Progenitor cell of endocrine pancreas (in vitro differentiated cells): ENCODE data around the gene HAPLN1. TPM values are rescaled to one million over a fixed set of nuclear protein-coding genes. Genes with fewer than 3 reads are reported as not detected.

Experiments
- DNase-seq: peaks from one replicate; pipeline ENCODE4 v3.0.0; 2021; ENCODE audit warnings: low spot score; ENCODE audit not compliant: unreplicated experiment
- H3K27ac Mint-ChIP-seq: 2 replicates; pipeline ENCODE4 v1.8.0; 2021; ENCODE audit warnings: mild to moderate bottlenecking, moderate library complexity, mixed read lengths
- H3K27me3 Mint-ChIP-seq: 2 replicates; pipeline ENCODE4 v1.8.0; 2021; ENCODE audit warnings: mixed read lengths
- H3K36me3 Mint-ChIP-seq: 2 replicates; pipeline ENCODE4 v1.8.0; 2022; ENCODE audit warnings: mixed read lengths; ENCODE audit not compliant: insufficient read depth
- H3K4me1 Mint-ChIP-seq: 2 replicates; pipeline ENCODE4 v1.8.0; 2021; ENCODE audit warnings: low read depth, mixed read lengths
- H3K4me3 Mint-ChIP-seq: 2 replicates; pipeline ENCODE4 v1.8.0; 2021; ENCODE audit warnings: low read depth, mild to moderate bottlenecking, moderate library complexity, mixed read lengths
- H3K9me3 Mint-ChIP-seq: 2 replicates; pipeline ENCODE4 v1.8.0; 2021; ENCODE audit warnings: low read depth, mixed read lengths
- CTCF ChIP-seq: fragments of 200-600 bp; sonication (generic); IDR thresholded peaks from one replicate; pipeline ENCODE4 v1.5.0; 2021; ENCODE audit warnings: antibody characterized with exemption, mild to moderate bottlenecking; ENCODE audit not compliant: unreplicated experiment
- total RNA-seq: library from RNA; stranded (reverse); gene quantifications from 2 replicates; pipeline ENCODE4 v1.2.1, GENCODE V29; 2021

Gene HAPLN1
- total RNA-seq, 1 donor from 2014 or later: 0.89 TPM

GRCh38 chr5:83688281-83688680, 32.4 kb downstream of the HAPLN1 start:
- H3K4me1 Mint-ChIP-seq: peaks cover 11% of the 10 kb centered on the region
- H3K27ac Mint-ChIP-seq: no peak overlapping the region
- no peak overlapping the region for H3K4me3 Mint-ChIP-seq
- TF ChIP-seq CTCF: no peak
- peaks cover 6% of the 10 kb centered on the region for H3K9me3 Mint-ChIP-seq
- no peaks in the 10 kb centered on the region for H3K27me3 Mint-ChIP-seq
- DNase-seq: no peak
- no peaks in the 10 kb centered on the region for H3K36me3 Mint-ChIP-seq

GRCh38 chr5:83687124-83687619, 33.5 kb downstream of the HAPLN1 start:
- DNase-seq: no peak
- no peak for TF ChIP-seq CTCF
- no peaks in the 10 kb centered on the region for H3K36me3 Mint-ChIP-seq
- H3K4me1 Mint-ChIP-seq: peaks cover 11% of the 10 kb centered on the region
- no peak overlapping the region for H3K27ac Mint-ChIP-seq
- peaks cover 5% of the 10 kb centered on the region for H3K9me3 Mint-ChIP-seq
- no peak overlapping the region for H3K4me3 Mint-ChIP-seq
- H3K27me3 Mint-ChIP-seq: no peaks in the 10 kb centered on the region

GRCh38 chr5:83686251-83686650, 34.4 kb downstream of the HAPLN1 start:
- Mint-ChIP-seq H3K9me3 (no peaks in the 10 kb centered on the region), H3K4me3 (no peak overlapping the region), H3K4me1 (peaks cover 11% of the 10 kb centered on the region), H3K27ac (no peak overlapping the region), H3K27me3 (no peaks in the 10 kb centered on the region), H3K36me3 (no peaks in the 10 kb centered on the region)
- no peak for TF ChIP-seq CTCF
- DNase-seq: no peak

GRCh38 chr5:83683836-83684235, 36.8 kb downstream of the HAPLN1 start:
- DNase-seq: no peak
- no peaks in the 10 kb centered on the region for H3K36me3 Mint-ChIP-seq
- H3K9me3 Mint-ChIP-seq: no peaks in the 10 kb centered on the region
- peaks cover 15% of the 10 kb centered on the region for H3K4me1 Mint-ChIP-seq
- H3K27me3 Mint-ChIP-seq: no peaks in the 10 kb centered on the region
- no peak for TF ChIP-seq CTCF
- no peak overlapping the region for H3K4me3 Mint-ChIP-seq
- no peak overlapping the region for H3K27ac Mint-ChIP-seq

GRCh38 chr5:83672646-83673045, 48.0 kb downstream of the HAPLN1 start:
- TF ChIP-seq CTCF: no peak
- H3K9me3 Mint-ChIP-seq: peaks cover 4% of the 10 kb centered on the region
- no peak for DNase-seq
- H3K4me1 Mint-ChIP-seq: no peaks in the 10 kb centered on the region
- H3K27ac Mint-ChIP-seq: no peak overlapping the region
- no peak overlapping the region for H3K4me3 Mint-ChIP-seq
- no peaks in the 10 kb centered on the region for H3K27me3 Mint-ChIP-seq
- H3K36me3 Mint-ChIP-seq: no peaks in the 10 kb centered on the region
